Measurements from ENCODE around the gene CYLD. TPM values are rescaled to one million over a fixed set of nuclear protein-coding genes. Genes with fewer than 3 reads are reported as not detected.

CYLD gene
- total RNA-seq, 2 experiments from 2014 or later, result 7.4 to 14.9 TPM

GRCh38 chr16:50800074-50800473, 58.2 kb downstream of the CYLD start:
- H2AFZ ChIP-seq (ENCODE audit: low read length), result no peak overlapping the region
- H3K4me2 ChIP-seq (ENCODE audit: low read length), result no peak overlapping the region
- H3K79me2 ChIP-seq (ENCODE audit: insufficient read depth, low read depth, low read length), result no peaks in the 10 kb centered on the region
- H3K9me2 ChIP-seq (ENCODE audit: insufficient read depth, low read length), result no peaks in the 10 kb centered on the region
- no peaks in the 10 kb centered on the region for H4K20me1 ChIP-seq (ENCODE audit: insufficient read depth, low read length)
- no peaks in the 10 kb centered on the region for H3K4me1 ChIP-seq (ENCODE audit: insufficient read depth, low read length, poor library complexity, severe bottlenecking)
- POLR2A ChIA-PET, result interaction anchor here (0.8 kb wide), 1 partner anchor 133 kb away, joined by 3 read pairs; no protein-coding TSS in a partner anchor
- CTCF ChIA-PET (ENCODE audit: unreplicated experiment), result no interaction called here
- intact Hi-C loops (cut with micrococcal nuclease; ENCODE audit: unreplicated experiment), result loop anchor here (10.0 kb wide), 1 partner anchor 585 kb away; no protein-coding TSS in a partner anchor
- no peaks in the 10 kb centered on the region for H3K9me3 ChIP-seq (ENCODE audit: low read length)
- H3K36me3 ChIP-seq (ENCODE audit: insufficient read depth, low read length), result no peaks in the 10 kb centered on the region
- DNase-seq (ENCODE audit: low spot score), result no peak
- no peak overlapping the region for H3K27ac ChIP-seq (ENCODE audit: low read depth, low read length, poor library complexity, severe bottlenecking)
- no peak for TF ChIP-seq CTCF (conservative IDR thresholded peaks at IDR 0.05; ENCODE audit: low read length)
- TF ChIP-seq EZH2phosphoT487 (IDR thresholded peaks at IDR 0.05; ENCODE audit: borderline replicate concordance, low read depth, low read length), result no peak
- BruUV-seq (replicated peaks), result no TSS peak
- H3K4me3 ChIP-seq (ENCODE audit: low read depth, low read length, poor library complexity, severe bottlenecking), result no peak overlapping the region

- Histone ChIP-seq H3K4me2 (ENCODE audit: low read length) (no peak overlapping the region), H3K4me1 (ENCODE audit: insufficient read depth, low read length, poor library complexity, severe bottlenecking) (no peaks in the 10 kb centered on the region), H4K20me1 (ENCODE audit: insufficient read depth, low read length) (no peaks in the 10 kb centered on the region), H2AFZ (ENCODE audit: low read length) (no peak overlapping the region), H3K79me2 (ENCODE audit: insufficient read depth, low read depth, low read length) (no peaks in the 10 kb centered on the region), H3K27ac (ENCODE audit: low read depth, low read length, poor library complexity, severe bottlenecking) (no peak overlapping the region), H3K9me2 (ENCODE audit: insufficient read depth, low read length) (no peaks in the 10 kb centered on the region), H3K36me3 (ENCODE audit: insufficient read depth, low read length) (no peaks in the 10 kb centered on the region), H3K4me3 (ENCODE audit: low read depth, low read length, poor library complexity, severe bottlenecking) (no peak overlapping the region), H3K9me3 (ENCODE audit: low read length) (no peaks in the 10 kb centered on the region)
- TF ChIP-seq EZH2phosphoT487 (IDR thresholded peaks at IDR 0.05; ENCODE audit: borderline replicate concordance, low read depth, low read length) (no peak), CTCF (conservative IDR thresholded peaks at IDR 0.05; ENCODE audit: low read length) (no peak)
- intact Hi-C loops (cut with micrococcal nuclease; ENCODE audit: unreplicated experiment), result loop anchor here (10.0 kb wide), 1 partner anchor 586 kb away; no protein-coding TSS in a partner anchor
- CTCF ChIA-PET (ENCODE audit: unreplicated experiment), result no interaction called here
- BruUV-seq (replicated peaks), result no TSS peak
- DNase-seq (ENCODE audit: low spot score), result no peak
- POLR2A ChIA-PET, result interaction anchor here (0.6 kb wide), 1 partner anchor 22 kb away, joined by 3 read pairs; no protein-coding TSS in a partner anchor
Observed at GRCh38 chr16:50801036-50801435, 59.1 kb downstream of the CYLD start.

GRCh38 chr16:50802000-50802399, 60.1 kb downstream of the CYLD start:
- H3K27ac ChIP-seq (ENCODE audit: low read depth, low read length, poor library complexity, severe bottlenecking), result no peak overlapping the region
- DNase-seq (ENCODE audit: low spot score), result no peak
- no peaks in the 10 kb centered on the region for H3K4me1 ChIP-seq (ENCODE audit: insufficient read depth, low read length, poor library complexity, severe bottlenecking)
- no TSS peak for BruUV-seq (replicated peaks)
- H3K4me2 ChIP-seq (ENCODE audit: low read length), result no peak overlapping the region
- TF ChIP-seq CTCF (conservative IDR thresholded peaks at IDR 0.05; ENCODE audit: low read length), result no peak
- H4K20me1 ChIP-seq (ENCODE audit: insufficient read depth, low read length), result no peaks in the 10 kb centered on the region
- no peaks in the 10 kb centered on the region for H3K79me2 ChIP-seq (ENCODE audit: insufficient read depth, low read depth, low read length)
- ChIA-PET POLR2A (no interaction called here), CTCF (ENCODE audit: unreplicated experiment) (no interaction called here)
- H3K4me3 ChIP-seq (ENCODE audit: low read depth, low read length, poor library complexity, severe bottlenecking), result no peak overlapping the region
- H3K36me3 ChIP-seq (ENCODE audit: insufficient read depth, low read length), result no peaks in the 10 kb centered on the region
- H2AFZ ChIP-seq (ENCODE audit: low read length), result no peak overlapping the region
- no peaks in the 10 kb centered on the region for H3K9me3 ChIP-seq (ENCODE audit: low read length)
- intact Hi-C loops (cut with micrococcal nuclease; ENCODE audit: unreplicated experiment), result loop anchor here (10.0 kb wide), 1 partner anchor 587 kb away; no protein-coding TSS in a partner anchor
- H3K9me2 ChIP-seq (ENCODE audit: insufficient read depth, low read length), result no peaks in the 10 kb centered on the region
